GM19395 (cell line): ENCODE results near the gene ARHGEF28.

Experiments
- ATAC-seq: cut with Tn5 transposase; IDR thresholded peaks from one replicate; pipeline ENCODE4 v1.9.1; 2021; ENCODE audit warnings: mild to moderate bottlenecking, moderate library complexity; ENCODE audit not compliant: unreplicated experiment

Gene ARHGEF28

DNA sequence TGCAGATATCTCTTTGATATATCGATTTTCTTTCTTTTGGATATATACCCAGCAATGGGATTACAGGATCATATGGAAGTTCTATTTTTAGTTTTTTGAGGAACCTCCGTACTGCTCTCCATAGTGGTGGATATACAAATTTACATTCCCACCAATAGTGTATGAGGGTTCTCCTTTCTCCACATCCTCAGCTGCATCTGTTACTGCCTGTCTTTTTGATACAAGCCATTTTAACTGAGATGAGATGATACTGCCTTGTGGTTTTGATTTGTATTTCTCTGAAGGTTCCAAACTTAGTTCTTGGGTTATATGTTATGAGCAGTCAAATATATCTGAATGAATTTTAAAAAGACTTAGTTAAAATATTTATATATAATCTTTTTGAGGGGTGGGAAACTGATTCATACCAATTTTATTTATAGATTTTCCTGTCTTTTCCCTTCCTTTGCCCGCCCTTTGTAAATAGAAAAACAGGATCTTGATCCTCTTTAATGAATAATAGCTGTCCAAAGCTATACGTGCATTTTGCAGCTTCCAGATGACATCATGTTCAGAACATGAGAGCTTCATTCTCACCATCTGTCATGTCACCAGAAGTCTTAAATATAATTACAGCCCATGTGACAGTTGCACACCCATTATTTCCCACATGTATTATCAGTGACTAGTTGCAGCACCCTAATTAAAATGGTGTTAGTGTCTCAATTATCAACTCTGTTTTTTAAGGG lies 6.2 kb upstream of the ARHGEF28 start:
- ATAC-seq, result no peak

DNA sequence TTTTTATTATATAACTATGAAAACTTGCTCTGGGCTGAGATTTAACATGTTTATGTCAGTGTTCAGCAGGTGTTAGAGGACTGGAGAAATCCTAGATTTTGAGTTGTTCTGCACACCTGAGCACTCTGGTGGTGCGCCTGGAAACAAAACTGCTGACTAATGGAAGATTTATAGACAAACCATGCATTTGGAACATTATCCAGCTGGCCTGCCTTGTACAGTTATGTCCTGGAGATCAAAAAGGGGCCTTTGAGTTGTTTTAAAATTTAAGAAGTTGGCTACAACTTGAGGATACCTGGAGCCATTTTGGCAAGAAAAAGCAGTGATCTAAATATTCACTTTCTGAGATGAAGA lies 5.7 kb upstream of the ARHGEF28 start:
- no peak for ATAC-seq

DNA sequence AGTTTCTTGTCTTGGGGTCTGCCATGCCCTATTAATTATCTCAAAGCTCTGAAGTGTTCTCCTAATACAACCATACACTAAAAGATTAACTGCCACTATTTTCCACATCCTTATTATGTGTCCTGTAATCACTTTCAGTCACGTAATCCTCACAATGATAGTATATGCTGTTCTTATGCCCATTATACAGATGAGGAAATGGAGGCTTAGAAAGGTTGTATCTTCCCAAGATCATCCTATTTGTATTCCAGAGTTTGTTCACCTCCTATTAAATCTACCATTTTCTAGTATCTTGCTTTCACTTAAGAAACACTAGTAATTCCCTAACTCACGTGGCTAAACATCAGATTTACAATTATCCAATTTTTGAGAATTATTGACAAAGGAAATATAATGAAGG lies 2.9 kb upstream of the ARHGEF28 start:
- no peak for ATAC-seq

DNA sequence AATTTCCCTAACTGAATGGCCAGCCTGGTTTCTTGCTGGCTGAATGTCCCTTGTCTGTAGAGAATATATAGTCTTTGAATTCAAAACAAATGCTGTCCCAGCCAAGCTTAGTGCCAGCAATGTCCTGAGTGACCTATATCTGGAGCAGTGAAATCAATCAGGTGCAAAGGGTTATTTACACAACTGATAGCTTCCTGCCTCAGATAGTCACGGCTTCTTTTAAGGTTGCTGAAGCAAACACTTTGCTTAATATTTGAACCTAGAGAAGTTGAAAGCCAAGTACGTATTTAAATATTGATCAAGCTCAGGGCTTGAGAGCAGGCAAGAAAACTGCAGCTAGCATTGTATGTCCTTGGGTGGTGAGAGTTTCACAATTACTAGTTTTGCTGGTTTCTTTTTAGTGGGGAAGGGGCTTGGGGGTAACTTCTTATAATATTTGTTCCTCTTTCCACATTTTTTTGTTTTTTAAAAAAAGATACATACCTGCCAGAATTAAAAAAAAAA lies 2.0 kb upstream of the ARHGEF28 start:
- ATAC-seq, result no peak

DNA sequence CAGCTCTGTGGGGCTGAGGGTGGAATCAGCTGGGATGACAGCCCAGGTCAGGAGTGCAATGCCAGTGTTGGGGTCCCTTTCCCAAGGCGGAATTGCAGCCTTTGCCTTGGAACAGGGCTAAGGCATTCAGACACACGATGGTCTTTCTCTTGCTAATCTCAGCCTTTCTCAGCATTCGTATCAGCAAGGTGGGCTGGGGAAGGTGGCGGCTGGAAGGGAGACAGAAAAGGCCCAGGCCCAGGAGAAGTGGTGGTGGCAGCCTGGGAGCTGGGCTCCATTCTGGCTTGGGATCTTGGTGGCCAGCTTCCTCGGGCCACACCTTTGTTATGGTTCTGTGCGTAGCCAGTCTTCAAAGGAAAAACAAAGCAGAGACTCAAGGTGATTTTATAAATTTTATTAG lies 1.1 kb upstream of the ARHGEF28 start:
- no peak for ATAC-seq

DNA sequence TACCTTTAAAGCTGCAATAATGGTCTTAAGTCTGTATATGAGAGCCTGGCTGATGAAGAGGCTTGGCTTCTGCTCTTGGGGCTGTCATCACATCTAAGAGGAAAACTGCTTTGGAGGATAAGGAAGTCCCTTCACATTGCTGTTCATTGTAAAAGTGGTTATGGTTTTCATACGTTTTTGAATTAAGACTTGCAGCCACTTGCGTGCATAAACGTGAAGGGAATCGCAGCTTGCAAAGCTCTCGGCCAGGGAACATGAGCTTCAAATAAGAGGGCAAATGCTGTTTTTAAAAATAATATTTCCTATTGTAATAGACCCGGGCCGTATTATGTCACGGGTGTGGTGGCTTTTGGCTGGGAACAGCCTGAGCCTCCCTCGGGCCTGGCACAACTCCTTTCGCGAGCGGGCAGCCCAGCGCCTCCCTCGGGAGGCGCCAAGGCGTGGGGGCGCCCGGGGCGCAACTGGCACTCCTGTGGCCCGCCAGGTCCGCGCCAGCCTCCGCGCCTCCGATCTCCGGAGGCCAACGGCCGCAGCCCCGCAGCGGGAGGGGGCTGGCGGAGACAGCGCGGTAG lies 538 bp upstream of the ARHGEF28 start:
- no peak for ATAC-seq

DNA sequence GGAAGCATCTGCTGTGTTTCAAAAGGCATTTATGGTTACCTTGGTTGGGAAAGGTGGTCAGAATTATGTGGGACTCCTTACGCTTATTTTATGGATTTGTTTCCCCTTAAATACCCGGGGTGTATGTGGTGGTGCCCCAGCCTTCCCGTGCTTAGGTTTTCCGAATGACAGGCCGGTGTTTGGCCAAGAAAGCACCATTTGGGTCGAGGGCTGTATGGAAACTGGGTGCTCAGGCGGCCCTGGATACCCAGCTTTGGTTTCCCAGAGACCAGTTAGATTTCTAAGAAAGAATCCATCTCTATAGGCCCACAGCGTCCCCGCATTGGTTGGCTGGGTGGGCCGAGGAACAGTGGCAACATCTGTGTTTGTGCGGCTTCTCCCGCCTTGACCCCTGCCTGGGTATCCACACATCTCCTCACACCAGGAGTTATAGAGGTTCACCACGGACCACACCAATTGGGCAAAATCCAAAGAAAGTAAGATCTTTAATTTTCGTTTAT lies 868 bp downstream of the ARHGEF28 start:
- no peak for ATAC-seq

DNA sequence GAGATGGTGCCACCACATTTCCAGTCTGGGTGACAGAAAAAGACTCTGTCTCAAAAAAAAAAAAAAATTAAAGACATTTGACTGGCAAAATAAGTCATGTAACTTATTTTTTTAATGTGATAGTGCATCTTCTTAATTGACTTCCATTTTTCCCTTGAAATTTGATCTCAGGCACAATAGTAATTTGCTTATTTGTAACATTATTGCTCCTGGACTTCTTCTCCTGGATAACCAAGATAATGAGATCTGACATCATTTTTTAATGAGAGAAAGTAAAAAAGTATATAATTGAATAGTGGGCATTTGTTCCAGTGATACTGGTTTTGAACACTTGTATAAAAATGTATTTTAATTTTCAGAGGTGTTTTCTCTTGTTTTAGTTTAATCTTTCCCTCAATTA lies 3.5 kb downstream of the ARHGEF28 start:
- ATAC-seq, result no peak

DNA sequence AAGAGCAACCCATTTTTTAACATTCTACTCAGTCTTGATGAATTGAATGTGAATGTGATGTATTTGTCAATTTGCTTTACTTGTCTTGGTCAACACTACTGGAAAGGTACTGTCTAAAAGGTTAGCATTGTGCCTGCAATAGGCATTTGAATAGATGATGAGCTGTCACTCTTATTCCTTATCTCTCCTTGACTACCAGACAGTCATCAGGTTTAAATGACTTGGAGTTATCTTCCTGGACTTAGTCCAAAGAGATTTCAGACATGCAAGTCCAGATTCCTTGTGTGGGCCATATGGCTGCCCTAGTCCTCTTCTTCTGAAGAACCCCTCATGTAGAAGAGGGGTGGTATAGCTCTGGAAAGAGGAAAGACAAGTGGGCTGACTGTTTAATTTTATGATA lies 4.8 kb downstream of the ARHGEF28 start:
- ATAC-seq, result no peak

DNA sequence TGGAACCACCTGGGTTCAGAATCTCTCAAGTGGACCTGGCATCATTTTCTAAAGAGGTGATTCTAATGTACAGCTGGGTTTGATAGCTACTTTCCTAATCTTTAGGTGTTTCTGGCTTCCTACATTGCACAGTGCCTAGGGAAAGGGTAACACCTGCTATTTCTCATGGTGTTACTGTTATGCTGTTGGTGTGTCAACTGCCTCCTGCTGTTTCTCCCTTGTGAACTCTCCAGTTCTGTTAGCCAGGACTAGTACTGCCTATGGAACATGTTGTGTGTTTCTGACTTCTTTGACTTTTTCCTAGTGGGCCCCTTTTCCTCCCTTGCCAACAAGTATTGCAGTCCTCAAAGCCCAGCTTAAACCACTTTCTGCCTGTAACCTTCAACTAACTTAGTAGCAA lies 5.5 kb downstream of the ARHGEF28 start:
- ATAC-seq, result no peak

DNA sequence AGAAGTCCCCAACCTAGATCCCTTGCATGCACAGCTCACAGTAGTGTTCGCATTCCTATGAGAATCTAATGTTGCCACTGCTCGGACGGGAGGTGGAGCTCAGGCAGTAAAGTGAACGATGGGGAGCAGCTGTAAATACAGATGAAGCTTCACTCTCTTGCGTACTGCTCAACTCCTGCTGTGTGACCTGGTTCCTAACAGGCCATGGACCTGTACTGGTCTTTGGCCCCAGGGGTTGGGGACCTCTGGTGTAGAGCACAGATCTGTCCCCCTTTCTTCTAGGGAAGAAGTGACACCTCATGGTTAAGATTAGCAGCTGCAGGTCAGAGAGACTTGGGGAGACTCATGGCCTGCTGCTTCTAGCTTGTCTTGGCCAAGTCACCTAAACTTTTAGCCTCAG lies 7.1 kb downstream of the ARHGEF28 start:
- ATAC-seq, result no peak

DNA sequence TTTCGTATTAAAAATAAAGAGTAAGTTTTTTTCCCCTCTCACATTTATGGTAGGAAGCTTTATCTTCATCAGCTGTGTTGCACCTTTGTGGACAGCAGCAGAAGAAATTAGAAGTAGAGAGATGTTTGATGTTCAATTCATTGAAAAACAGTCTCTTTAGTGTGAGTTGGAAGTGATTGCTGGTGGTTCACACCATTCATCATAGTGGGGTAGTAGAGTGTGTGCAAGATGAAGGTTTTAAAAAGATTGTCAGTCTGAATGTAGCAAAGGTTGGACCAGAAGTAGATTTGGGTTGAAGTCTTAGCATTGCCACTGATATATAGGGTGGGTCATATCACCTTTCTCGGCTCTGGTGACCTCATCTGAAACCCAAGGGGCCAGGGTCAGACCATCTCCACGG lies 10.4 kb downstream of the ARHGEF28 start:
- no peak for ATAC-seq

DNA sequence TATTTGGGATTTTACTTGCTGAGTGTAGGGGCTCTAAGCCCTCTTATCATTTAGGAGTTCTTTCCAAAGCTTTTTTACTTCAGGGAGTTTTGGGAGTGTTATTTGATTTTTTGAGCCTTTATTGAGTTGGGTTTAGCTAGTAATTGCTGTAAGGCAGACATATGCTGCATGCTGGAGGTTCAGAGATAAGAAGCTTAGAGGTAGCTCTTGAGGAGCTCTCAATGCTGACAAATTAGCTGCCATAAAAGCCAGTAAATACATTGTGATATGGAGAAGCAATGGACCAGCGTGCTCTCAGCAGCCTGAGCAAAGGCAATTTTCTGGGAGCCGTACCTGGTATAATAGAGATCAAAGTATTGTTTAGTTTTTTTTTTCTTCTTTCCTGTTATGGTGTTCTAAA lies 11.6 kb downstream of the ARHGEF28 start:
- ATAC-seq, result no peak

DNA sequence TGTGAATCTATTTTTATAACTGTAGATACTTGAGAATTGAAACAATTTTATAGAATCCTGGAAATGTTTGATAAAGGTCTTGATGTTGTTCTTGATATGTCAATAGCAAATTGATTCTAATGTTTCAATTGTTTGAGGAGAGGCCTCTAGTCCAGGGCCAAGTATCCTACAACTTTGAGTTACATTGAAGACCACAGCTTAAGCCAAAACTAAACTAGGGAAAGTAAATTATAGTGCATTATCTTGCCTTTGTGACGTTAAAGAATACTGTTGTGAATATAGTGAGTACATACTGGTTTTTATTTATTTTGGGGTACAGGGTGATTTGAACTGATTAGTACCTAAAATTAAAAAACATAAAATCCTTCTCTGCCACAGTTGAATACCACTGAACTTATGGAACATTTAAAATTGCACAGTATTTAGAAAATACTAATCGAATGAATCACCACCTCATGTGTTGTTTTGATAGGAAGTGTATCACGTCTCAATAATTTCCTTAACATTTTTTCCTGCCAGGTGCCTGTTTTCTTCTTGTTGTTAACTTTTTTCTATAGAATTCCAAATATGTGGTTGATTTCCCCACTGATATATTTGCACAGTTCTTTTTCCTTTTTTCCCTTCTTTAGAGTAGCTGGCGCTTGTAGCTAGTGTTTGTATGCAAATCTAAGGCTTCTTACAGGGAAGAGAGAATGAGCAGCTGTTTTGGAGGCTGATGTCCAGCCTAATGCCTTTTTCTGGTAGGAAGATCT lies 12.5 kb downstream of the ARHGEF28 start:
- ATAC-seq, result no peak

DNA sequence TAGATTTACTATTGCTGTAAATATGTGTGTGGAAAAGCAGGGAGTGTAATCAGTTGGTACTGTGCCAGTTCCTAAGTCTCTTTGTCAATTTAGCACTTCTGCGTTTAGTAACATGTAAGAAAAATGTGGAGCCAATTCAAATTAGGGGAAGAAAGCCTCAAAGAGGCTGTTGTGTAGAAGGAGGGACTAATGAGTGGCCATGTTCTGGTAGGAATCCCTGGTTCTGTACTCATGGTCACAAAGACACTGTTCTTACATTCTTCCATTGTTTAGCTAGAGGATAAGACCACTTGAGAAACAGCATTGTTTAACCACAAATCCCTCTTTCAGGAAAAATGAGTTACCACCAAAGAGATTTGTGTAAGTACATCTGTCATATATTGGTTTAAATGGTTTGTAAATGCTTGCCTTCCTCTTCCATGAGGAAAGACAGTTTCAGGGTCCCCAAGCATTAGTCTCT lies 14.9 kb downstream of the ARHGEF28 start:
- no peak for ATAC-seq

DNA sequence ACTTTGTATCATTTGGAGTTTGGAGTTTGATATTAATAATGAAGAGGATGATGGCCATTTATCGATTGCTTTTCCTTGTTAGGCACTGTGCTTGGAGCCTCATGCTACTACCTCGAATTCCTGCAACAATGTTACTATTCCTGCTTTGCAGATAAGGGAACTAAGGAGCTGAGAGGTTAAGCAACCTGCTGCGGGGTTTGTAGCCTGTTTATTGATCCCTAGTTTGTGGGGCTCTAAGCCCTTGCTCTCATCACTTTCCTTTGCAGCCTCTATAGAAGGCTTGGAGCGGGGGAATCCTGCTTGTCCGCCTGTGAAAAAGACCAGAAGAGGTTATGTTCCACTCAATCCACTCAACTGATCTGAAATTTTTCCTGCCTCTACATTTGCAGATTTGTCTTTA lies 15.8 kb downstream of the ARHGEF28 start:
- ATAC-seq, result no peak

DNA sequence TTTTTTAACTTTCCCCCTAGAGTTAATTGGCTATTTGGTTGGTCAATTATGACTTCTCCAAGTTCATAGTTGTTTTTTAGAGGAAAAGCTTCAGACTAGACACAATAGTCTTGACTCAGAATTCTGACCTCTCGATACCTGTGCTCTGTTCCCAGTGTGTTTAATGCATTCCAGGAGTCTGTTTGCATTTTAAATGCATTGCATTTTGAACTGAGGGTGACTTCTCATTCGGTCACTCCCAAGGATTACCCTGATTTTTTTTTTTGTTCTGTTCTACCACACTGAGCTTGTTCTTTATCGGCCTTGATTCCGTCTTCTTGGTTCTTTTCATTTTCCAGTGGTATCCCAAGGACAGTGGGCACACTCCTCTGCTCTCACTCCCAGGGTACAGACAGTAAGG lies 16.3 kb downstream of the ARHGEF28 start:
- ATAC-seq, result no peak

DNA sequence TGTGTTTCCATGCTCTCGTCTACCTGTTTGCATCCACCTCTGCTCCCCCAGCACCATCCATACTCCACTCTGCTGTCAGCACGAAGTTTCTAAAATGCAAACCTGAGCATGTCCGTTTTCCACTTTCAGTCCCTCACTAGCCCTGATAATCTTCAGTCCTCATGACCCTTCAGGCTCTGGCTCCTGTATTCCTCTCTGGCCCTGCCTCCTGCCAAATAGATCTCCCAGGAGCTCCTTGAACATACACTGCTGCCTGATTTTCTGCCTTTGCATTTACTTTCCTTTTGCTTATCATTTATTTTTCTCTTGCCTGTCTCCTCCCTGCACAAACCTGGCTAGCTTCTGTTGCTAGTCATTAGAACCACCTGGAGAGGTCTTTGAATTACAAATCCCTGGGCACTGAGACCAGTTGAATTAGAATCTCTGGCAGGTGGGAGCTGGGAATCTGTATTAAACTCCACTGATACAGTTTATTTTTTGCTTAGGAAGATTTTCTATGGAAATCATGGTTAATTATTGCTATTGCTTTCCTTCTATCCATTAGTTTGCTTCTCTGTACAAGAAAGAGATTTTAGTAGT lies 18.5 kb downstream of the ARHGEF28 start:
- ATAC-seq, result no peak

DNA sequence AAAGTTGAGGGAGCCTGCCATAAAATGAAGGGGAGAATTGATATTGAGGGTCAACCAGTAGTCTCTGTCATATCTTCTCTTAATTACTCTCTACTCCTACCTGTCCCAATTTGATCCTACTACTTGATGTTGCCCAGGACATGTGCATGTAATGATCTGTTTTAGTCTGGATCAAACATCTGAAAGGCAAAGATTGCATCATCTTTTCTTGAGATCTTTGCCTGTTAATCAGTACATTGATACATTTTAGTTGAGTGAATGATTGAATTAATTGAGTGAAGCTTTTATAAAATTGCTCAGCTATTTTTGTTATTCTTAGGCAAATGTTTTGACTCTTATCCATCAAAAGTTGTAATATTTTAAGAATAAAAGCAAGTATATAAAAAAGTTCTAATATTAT lies 21.7 kb downstream of the ARHGEF28 start:
- ATAC-seq, result no peak

DNA sequence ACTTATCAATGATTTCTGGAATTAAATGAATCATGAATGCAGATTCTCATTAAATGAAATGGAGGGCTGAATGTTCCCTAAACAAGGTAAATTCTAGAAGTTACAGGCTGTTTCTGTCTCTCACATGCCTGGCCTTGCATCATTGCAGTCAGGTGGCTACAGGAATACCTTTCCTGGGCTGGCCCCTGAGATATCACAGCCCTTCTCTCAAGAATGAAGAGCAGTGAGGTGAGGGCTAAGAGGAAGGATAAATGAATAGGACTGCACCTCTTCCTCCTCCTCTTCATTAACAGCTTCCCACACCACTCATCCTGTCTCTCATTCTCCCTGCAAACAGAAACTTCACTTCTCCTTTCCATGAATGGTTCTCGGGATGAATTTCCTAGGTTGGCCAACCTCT lies 22.5 kb downstream of the ARHGEF28 start:
- no peak for ATAC-seq

DNA sequence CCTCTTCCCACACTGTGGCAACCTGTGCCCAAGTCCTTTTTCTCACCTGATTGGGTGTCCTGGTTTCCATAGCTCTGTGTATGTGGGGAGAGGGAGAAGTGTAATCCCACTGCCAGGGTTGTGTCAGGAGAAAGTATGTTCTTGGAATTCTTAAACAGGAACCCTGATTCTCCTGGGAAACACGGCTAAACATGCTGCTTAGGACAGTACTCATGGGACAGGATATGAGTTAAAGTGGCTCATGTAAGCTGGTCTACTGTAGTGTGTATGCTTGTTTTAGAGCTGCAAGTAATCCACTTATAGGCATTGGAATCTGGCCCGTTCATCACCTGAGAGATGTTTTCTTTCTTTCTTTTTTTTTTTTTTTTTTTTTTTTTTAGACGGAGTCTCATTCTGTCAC lies 23.9 kb downstream of the ARHGEF28 start:
- no peak for ATAC-seq

DNA sequence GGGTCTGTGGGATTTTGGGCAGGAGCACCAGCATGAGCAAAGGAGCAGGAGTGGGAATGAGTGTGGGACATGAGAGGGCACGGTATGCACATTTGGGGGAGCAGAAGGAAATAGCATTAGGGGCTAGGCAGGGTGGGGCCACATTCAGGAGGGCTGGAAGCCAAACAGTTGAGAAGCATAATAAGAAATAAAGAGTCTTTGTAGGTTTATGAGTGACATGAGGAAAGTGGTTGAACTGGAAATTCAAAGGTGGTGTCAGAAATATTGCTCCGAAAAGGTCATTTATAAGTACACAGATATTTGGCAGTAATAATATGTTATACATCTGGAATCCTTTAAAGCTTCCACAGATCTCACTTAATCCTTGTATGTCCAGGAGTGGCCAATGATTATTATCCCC lies 26.4 kb downstream of the ARHGEF28 start:
- ATAC-seq, result no peak
